ENCODE data around the gene ARFGAP3. TPM values are rescaled to one million over a fixed set of nuclear protein-coding genes. Genes with fewer than 3 reads are reported as not detected.

The ARFGAP3 gene
- total RNA-seq, 4 donors from 2014 or later = 43.0 to 106 (median 50.5) TPM

DNA sequence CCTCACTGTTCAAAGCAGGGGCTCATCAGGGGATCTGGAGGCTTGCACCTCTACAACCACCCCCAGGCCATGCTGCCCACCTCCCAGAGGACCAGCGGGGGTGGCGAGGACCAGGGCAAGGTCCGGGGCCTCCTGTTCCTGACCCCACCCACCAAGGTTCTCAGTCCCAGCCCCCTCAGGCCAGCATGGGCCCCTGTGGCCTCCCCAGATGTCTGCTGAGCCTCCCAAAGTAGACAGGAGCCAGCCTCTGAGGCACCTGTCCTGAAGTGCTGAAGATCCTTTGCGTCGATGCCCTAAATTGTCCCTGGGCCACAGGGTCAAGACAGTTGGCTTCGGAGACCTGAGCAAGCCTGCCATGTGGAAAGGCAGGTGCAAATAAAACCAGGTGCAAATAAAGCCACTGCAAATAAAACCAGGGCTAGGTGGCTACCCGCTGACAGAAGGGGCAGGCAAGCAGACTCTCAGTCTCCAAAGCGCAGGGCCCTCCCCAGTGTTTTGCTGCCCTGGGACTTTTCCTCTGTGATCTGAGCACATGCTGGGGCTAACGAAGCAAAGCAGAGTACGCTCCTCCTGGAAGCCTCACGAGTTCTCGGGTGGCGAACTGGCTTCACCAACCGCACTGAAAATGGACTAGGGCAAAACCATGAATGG, 22.4 kb upstream of the ARFGAP3 start:
- ATAC-seq (ENCODE audit: low FRiP score) (no peak), DNase-seq (ENCODE audit: low spot score) (no peak)
- TF ChIP-seq, protein P1, sequence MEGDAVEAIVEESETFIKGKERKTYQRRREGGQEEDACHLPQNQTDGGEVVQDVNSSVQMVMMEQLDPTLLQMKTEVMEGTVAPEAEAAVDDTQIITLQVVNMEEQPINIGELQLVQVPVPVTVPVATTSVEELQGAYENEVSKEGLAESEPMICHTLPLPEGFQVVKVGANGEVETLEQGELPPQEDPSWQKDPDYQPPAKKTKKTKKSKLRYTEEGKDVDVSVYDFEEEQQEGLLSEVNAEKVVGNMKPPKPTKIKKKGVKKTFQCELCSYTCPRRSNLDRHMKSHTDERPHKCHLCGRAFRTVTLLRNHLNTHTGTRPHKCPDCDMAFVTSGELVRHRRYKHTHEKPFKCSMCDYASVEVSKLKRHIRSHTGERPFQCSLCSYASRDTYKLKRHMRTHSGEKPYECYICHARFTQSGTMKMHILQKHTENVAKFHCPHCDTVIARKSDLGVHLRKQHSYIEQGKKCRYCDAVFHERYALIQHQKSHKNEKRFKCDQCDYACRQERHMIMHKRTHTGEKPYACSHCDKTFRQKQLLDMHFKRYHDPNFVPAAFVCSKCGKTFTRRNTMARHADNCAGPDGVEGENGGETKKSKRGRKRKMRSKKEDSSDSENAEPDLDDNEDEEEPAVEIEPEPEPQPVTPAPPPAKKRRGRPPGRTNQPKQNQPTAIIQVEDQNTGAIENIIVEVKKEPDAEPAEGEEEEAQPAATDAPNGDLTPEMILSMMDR (IDR thresholded peaks at IDR 0.05) = no peak

DNA sequence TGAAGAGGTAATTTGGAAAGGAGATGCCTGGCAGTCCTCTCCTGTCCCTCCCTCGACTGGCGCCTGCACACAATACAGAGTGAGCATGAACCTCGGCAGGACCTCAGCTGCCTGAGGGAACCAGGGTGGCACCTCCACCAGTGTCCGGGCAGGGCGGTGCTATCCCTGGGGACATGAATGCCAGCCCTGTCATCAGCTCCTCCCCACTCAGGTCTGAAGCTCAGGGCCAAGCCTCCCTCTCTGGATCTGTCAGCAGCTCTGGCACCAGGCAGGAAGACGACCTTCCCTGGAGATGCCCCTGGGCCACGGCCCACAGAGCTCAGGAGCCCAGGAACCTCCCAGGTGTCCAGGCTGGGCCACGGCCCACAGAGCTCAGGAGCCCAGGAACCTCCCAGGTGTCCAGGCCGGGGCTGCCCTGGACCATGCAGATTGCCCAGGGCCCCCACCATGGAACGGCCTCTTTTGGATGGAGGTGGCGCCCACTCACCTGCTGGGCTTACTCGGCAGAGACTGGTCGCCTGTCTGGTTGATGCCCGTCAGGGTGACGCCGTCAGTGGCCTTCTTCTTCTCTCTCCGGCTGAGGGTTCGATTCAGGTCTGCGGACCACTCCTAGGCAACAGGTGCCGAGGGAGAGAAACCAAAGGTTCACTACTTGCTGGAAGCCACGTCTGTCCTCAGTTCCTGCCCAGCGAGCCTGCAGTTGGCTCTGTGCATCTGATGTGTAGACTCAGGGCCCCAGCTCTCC, 21.7 kb upstream of the ARFGAP3 start:
- TF ChIP-seq, protein P1 (IDR thresholded peaks at IDR 0.05) = no peak
- ATAC-seq (ENCODE audit: low FRiP score) = no peak
- no peak for DNase-seq (ENCODE audit: low spot score)

DNA sequence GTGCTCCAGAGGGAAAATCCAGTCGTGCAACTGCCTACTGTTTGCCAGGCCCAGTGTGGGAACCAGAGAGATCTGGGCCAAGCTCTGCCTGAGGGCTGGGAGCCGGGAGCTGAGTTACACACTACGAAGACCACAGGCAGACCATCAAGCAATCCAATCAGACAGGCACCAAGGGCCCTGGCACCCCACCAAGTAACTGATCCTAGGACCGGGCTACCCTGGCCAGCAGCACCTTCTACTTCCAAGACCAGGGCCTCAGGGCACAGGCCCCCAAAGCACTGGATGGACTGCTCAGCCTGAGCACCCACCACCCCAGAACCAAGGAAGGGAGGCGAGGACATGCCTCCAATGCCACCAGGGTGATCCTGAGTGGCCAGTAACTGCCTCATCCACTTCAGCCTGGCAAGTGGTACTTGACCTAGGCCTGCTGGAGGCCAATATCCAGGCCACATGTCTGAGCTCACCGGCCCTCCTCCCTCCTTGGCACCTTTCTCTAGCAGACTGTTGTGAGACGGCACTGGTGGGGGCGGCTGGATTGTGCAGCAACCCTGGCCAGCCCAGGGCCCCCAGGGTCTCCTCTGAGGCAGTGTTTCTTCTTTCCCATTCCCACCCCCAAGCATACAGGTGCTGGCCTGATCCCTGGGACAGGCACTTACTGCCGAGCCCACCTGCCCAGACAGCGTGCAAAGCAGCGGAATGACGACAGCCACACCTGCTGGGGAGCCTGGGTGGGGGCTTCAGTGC, 20.7 kb upstream of the ARFGAP3 start:
- no peak for ATAC-seq (ENCODE audit: low FRiP score)

DNA sequence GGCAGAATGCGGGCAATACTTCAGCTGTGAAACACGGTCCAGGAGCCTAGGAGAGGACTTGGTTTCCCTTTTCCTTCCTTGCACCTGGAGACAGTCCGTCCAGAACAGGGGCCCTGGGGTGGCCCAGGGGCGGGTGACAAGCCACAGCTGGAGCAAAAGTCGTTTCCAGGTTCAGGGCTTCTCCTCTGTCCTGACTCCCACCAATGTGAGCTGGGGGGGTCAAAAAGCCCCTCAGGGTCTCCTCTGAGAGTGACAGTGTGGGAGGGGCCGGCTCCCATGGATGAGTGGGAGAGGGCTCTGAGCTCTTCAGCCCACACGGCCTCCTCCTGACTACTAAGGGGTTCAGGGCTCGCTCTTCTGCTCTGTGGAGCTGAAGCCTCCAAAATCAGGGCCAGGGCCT, 20.1 kb upstream of the ARFGAP3 start:
- DNase-seq (ENCODE audit: low spot score) (no peak), ATAC-seq (ENCODE audit: low FRiP score) (no peak)
- TF ChIP-seq, protein P1 (IDR thresholded peaks at IDR 0.05) = no peak

More for the DNA sequence above, 20.7 kb upstream of the ARFGAP3 start:
- no peak for DNase-seq (ENCODE audit: low spot score)
- TF ChIP-seq, protein P1 (IDR thresholded peaks at IDR 0.05) = no peak

DNA sequence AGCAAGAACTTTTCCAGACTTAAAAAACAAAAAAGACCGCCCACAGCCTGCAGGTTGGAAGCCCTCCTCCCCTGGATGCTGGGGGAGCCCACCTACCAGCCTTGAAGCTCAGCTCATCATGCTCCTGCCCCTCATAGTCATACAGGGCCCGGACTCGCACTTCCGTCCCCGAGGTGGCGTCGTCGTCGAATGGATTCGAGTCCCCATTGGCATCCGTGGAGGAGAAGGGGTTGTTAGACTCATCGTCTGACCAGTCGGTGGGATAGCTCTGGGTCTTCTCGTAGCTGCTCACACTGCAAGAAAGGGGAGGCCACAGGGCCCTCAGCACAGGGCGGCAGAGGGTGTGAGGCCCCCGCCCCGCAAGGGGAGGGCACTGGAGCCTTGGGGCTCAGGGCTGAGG, 19.0 kb upstream of the ARFGAP3 start:
- no peak for ATAC-seq (ENCODE audit: low FRiP score)
- TF ChIP-seq, protein P1 (IDR thresholded peaks at IDR 0.05) = no peak
- DNase-seq (ENCODE audit: low spot score) = no peak

DNA sequence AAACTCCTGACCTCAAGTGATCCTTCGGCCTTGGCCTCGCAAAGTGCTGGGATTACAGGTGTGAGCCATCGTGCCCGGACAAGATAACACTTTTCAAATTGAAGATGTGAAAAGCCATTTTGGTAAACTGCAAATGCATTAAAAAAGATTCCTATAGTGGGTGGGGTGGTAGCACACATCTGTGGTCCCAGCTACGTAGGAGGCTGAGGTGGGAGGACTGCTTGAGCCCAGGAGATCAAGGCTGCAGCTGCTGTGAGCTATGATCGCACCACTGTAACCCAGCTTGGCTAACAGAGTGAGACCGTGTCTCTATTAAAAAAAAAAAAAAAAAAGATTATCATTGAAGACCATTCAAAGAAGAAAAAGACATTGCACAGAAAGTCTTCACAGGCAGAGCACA, 16.9 kb upstream of the ARFGAP3 start:
- TF ChIP-seq, protein P1 (IDR thresholded peaks at IDR 0.05) = no peak
- ATAC-seq (ENCODE audit: low FRiP score) = no peak

More for the DNA sequence above, 16.9 kb upstream of the ARFGAP3 start:
- DNase-seq (ENCODE audit: low spot score) = no peak

Data from omental fat pad (tissue), 4 donors.